ENCODE data around the gene NPIPA8. TPM values are rescaled to one million over a fixed set of nuclear protein-coding genes. Genes with fewer than 3 reads are reported as not detected.

NPIPA8 gene
- total RNA-seq, 4 donors from 2014 or later, result 3.5 to 19.4 TPM; not detected in 2

Small RNAs within 50 kb of the gene (small RNA-seq; reads per million reads assigned to genes)
- gene AC126755.6 (0 reads per million in 4 donors), gene MIR6511A4 (0 reads per million in 4 donors), gene MIR6770-3 (0 reads per million in 4 donors)

Other genes starting within 250 kb of the NPIPA8 start
- gene NOMO2, start 225.4 kb upstream of the NPIPA8 start, total RNA-seq, result 10 to 100 TPM; 39.1 to 73.3 (median 58.5) TPM